NCI-H2171 (cell line): Measurements from ENCODE around the gene CYP2R1.

ENCODE experiments used
- DNase-seq: peaks from one replicate; lab custom pipeline; 2025; lab: John Stamatoyannopoulos, UW

CYP2R1 gene, protein sequence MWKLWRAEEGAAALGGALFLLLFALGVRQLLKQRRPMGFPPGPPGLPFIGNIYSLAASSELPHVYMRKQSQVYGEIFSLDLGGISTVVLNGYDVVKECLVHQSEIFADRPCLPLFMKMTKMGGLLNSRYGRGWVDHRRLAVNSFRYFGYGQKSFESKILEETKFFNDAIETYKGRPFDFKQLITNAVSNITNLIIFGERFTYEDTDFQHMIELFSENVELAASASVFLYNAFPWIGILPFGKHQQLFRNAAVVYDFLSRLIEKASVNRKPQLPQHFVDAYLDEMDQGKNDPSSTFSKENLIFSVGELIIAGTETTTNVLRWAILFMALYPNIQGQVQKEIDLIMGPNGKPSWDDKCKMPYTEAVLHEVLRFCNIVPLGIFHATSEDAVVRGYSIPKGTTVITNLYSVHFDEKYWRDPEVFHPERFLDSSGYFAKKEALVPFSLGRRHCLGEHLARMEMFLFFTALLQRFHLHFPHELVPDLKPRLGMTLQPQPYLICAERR

GRCh38 chr11:14892036-14892556, at the start of gene CYP2R1:
TSS of gene CYP2R1 (minus strand) at chr11:14892231. CDS start at chr11:14892205, 26 bp downstream.
- DNase-seq = peak; percentile 20

GRCh38 chr11:14938936-14939335, 46.9 kb upstream of the CYP2R1 start:
- no peak for DNase-seq

GRCh38 chr11:14934641-14935351, 42.8 kb upstream of the CYP2R1 start:
- DNase-seq = no peak

GRCh38 chr11:14932447-14932846, 40.4 kb upstream of the CYP2R1 start:
- no peak for DNase-seq

- DNase-seq = no peak
Observed at GRCh38 chr11:14930369-14930768, 38.3 kb upstream of the CYP2R1 start.

DNA sequence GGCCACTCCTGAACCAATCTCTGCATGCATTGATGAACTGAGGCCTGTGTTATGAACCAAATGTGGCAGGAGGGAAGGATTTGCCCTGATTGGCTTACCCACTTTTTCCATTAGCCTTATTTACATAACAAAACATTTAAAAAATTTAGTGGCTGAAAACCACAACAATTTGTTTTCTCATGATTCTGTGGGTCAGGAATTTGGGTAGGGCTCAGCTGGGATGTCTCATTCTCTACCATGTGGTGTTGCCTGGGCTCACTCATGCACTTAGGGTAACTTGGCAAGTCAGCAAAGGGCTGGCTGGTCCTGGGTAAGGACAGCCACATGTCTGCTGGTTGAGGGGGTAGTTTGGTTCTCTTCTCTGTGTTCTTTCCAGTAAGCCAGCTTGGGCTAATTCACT, 35.1 kb upstream of the CYP2R1 start:
- no peak for DNase-seq

GRCh38 chr11:14924318-14924717, 32.3 kb upstream of the CYP2R1 start:
- no peak for DNase-seq

DNA sequence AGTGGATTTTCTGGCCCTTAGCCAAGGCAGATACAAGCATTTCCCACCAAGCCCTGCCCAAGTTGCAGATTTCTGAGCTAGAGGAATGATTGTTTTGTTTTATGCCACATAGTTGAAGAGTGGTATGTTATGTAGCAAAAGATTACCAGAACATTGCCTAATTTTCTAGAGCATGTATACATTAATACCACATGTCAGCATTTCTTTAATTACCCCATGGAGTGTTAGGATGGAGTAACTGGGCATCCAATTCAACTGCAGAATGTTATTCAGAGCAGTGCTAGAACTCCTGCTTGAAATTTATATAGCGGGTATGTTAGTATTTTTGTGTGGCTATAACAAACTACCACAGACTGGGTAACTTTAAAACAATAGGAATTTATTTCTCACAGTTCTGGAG, 24.4 kb upstream of the CYP2R1 start:
- DNase-seq = no peak

- DNase-seq = no peak
Observed at GRCh38 chr11:14914536-14914935, 22.5 kb upstream of the CYP2R1 start.

- DNase-seq = no peak
Observed at GRCh38 chr11:14908214-14908880, 16.3 kb upstream of the CYP2R1 start.

GRCh38 chr11:14907411-14908213, 15.6 kb upstream of the CYP2R1 start:
- DNase-seq = no peak

GRCh38 chr11:14906993-14907392, 15.0 kb upstream of the CYP2R1 start:
- no peak for DNase-seq

- no peak for DNase-seq
Observed at GRCh38 chr11:14906578-14906977, 14.5 kb upstream of the CYP2R1 start.

- DNase-seq = no peak
Observed at GRCh38 chr11:14905104-14906033, 13.3 kb upstream of the CYP2R1 start.

- no peak for DNase-seq
Observed at GRCh38 chr11:14904745-14905103, 12.7 kb upstream of the CYP2R1 start.

DNA sequence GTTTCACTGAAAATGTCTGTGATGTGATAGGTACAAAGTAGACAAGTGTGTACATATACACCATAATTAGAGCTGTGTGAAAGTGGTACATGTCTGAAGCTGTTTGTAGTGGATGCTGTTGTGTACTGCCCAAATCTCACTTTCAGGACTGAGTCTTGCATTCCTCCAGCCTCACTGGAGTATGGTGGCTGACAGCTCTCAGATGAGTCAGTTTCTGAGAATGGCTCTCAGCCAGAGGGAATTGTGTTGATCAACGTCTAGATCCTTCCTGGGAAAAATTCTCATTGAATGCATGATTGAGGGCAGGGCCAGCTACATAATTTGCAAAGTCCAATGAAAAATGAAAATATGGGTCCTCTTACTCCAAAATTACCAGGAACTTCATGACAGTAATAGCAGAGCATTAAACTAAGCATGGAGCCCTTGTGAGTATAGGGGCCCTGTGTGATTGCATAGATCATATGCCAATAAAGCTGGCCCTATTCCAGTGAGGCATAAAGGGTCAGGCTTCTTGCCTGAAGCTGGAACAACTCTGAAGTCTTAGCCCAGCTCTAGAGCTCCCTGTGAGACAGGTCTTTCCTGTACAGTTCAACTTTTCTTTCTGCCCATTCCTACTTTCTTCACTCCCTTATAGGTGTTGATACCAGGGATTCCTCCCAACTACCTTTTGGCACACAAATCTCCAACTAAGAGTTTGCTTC, 10.8 kb upstream of the CYP2R1 start:
- no peak for DNase-seq

DNA sequence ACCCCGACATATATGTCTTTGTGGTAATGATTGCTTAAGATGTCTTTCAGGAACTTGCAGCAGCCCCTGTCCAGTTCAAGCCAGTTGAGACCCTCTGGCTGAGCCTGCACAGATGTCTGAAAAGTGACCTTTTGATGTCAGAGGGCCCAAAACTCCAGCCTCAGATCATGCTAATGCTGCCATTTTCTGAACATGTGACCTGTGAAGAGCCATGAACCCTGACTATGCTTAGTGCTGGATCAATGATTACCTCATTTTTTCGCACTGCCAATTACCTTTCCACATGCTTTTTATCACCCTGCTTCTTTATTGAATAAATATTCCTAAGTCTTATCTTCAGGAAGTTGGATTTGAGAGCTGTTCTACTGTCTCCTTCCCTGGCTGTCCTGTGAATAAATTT, 6.9 kb upstream of the CYP2R1 start:
- no peak for DNase-seq

GRCh38 chr11:14898355-14898754, 6.3 kb upstream of the CYP2R1 start:
- no peak for DNase-seq

DNA sequence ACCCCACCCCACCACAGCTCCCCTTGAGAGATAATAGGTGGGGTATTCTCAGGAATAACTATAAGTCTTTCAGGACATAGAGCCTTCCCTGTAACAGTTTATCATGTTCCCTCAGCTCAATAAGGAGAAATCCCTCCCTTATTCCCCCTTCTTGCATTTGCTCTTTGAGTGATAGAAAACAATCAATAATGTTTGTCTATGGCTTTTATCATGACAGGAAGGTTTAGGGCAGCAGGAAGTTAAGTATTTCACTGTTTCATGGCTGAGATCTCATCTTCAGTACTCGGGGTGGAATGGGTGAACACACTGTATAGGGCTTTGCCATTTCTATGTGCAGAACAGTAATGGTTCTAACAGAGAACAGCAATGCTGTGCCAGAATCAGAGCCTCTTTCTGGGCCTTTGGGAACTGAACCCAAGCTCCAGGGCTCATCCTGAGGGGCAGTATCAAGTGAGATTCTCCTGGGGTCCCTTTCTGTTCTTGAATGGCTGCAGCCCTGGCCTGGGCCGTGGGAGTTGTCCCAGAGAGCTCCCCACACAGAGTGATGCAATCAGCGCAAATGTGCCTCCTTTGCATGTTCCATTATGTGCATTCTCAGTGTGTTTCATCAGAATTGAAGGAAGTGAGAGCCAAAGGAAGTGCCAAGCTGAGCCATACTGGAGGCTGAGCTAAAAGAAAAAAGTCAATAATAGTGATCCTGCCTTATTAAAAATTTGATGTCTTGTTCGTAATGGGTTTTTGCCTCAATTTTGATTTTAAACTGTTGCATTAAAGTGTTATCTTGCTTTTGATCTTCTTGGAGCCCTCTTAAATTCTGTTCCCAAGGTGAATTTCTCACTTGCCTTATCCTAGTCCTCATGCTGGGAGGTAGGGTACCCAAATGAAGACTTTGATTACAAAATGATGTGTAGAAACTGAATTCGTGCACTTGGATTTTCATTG, 2.9 kb upstream of the CYP2R1 start:
- no peak for DNase-seq
